ENCODE results near the gene USP53.

USP53 gene

GRCh38 chr4:119190354-119190753, 22.2 kb upstream of the USP53 start:
- DNase-seq (ENCODE audit: low read depth, low spot score): no peak
- Histone ChIP-seq H3K4me3 (no peak overlapping the region), H3K9ac (ENCODE audit: insufficient read length) (no peak overlapping the region), H3K36me3 (ENCODE audit: insufficient read depth, low read length) (no peaks in the 10 kb centered on the region), H3K27ac (no peak overlapping the region), H3K9me3 (ENCODE audit: low read depth, low read length) (no peaks in the 10 kb centered on the region)
- TF ChIP-seq POLR2AphosphoS5 (IDR thresholded peaks at IDR 0.05; ENCODE audit: borderline replicate concordance, low read depth, low read length): no peak
- no peak for TF ChIP-seq FOXP2 (optimal IDR thresholded peaks at IDR 0.05; ENCODE audit: control extremely low read depth, extremely low read length, insufficient read depth)
- TF ChIP-seq EZH2 (IDR thresholded peaks at IDR 0.05): no peak

- Histone ChIP-seq H3K9ac (ENCODE audit: insufficient read length) (no peak overlapping the region), H3K36me3 (ENCODE audit: insufficient read depth, low read length) (no peaks in the 10 kb centered on the region), H3K9me3 (ENCODE audit: low read depth, low read length) (no peaks in the 10 kb centered on the region), H3K27ac (no peak overlapping the region), H3K4me3 (no peak overlapping the region)
- TF ChIP-seq POLR2AphosphoS5 (IDR thresholded peaks at IDR 0.05; ENCODE audit: borderline replicate concordance, low read depth, low read length) (no peak), EZH2 (IDR thresholded peaks at IDR 0.05) (no peak), FOXP2 (optimal IDR thresholded peaks at IDR 0.05; ENCODE audit: control extremely low read depth, extremely low read length, insufficient read depth) (no peak)
- DNase-seq (ENCODE audit: low read depth, low spot score): no peak
Observed at GRCh38 chr4:119191505-119191904, 21.0 kb upstream of the USP53 start.

- H3K36me3 ChIP-seq (ENCODE audit: insufficient read depth, low read length): no peaks in the 10 kb centered on the region
- H3K9me3 ChIP-seq (ENCODE audit: low read depth, low read length): no peaks in the 10 kb centered on the region
- no peak for DNase-seq (ENCODE audit: low read depth, low spot score)
- H3K9ac ChIP-seq (ENCODE audit: insufficient read length): no peak overlapping the region
- no peak overlapping the region for H3K27ac ChIP-seq
- no peak overlapping the region for H3K4me3 ChIP-seq
- TF ChIP-seq POLR2AphosphoS5 (IDR thresholded peaks at IDR 0.05; ENCODE audit: borderline replicate concordance, low read depth, low read length) (no peak), FOXP2 (optimal IDR thresholded peaks at IDR 0.05; ENCODE audit: control extremely low read depth, extremely low read length, insufficient read depth) (no peak), EZH2 (IDR thresholded peaks at IDR 0.05) (no peak)
Observed at GRCh38 chr4:119197772-119198212, 14.7 kb upstream of the USP53 start.

DNA sequence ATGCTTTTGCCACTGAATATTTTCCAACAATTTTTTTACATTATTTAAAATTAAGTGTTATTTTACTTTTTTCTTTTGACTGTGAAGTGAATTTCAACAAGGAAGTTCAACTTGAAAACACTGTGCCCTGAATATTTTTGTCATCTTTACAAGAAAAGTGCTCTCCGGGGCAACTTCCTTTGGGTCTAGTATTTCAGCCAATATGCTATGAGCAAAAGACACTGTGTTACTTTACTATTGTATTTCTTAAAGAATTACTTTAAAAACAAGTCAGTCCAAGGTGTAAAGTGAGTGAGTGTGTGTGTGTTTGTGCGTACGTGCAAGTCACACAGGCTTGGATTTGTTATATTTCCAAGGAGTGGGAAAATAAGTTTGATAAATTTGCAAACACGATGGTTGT, 7.6 kb upstream of the USP53 start:
- no peak for TF ChIP-seq POLR2AphosphoS5 (IDR thresholded peaks at IDR 0.05; ENCODE audit: borderline replicate concordance, low read depth, low read length)
- no peak for TF ChIP-seq EZH2 (IDR thresholded peaks at IDR 0.05)
- no peak for TF ChIP-seq FOXP2 (optimal IDR thresholded peaks at IDR 0.05; ENCODE audit: control extremely low read depth, extremely low read length, insufficient read depth)
- H3K36me3 ChIP-seq (ENCODE audit: insufficient read depth, low read length): no peaks in the 10 kb centered on the region
- H3K27ac ChIP-seq: no peak overlapping the region
- H3K4me3 ChIP-seq: no peak overlapping the region
- DNase-seq (ENCODE audit: low read depth, low spot score): no peak
- no peak overlapping the region for H3K9ac ChIP-seq (ENCODE audit: insufficient read length)
- H3K9me3 ChIP-seq (ENCODE audit: low read depth, low read length): no peaks in the 10 kb centered on the region

GRCh38 chr4:119205690-119206089, 6.8 kb upstream of the USP53 start:
- H3K36me3 ChIP-seq (ENCODE audit: insufficient read depth, low read length): no peaks in the 10 kb centered on the region
- no peak overlapping the region for H3K27ac ChIP-seq
- DNase-seq (ENCODE audit: low read depth, low spot score): no peak
- H3K9me3 ChIP-seq (ENCODE audit: low read depth, low read length): no peaks in the 10 kb centered on the region
- H3K9ac ChIP-seq (ENCODE audit: insufficient read length): no peak overlapping the region
- H3K4me3 ChIP-seq: no peak overlapping the region
- TF ChIP-seq FOXP2 (optimal IDR thresholded peaks at IDR 0.05; ENCODE audit: control extremely low read depth, extremely low read length, insufficient read depth) (no peak), EZH2 (IDR thresholded peaks at IDR 0.05) (no peak), POLR2AphosphoS5 (IDR thresholded peaks at IDR 0.05; ENCODE audit: borderline replicate concordance, low read depth, low read length) (no peak)

GRCh38 chr4:119206178-119206577, 6.3 kb upstream of the USP53 start:
- Histone ChIP-seq H3K9me3 (ENCODE audit: low read depth, low read length) (no peaks in the 10 kb centered on the region), H3K4me3 (no peak overlapping the region), H3K36me3 (ENCODE audit: insufficient read depth, low read length) (no peaks in the 10 kb centered on the region), H3K27ac (no peak overlapping the region), H3K9ac (ENCODE audit: insufficient read length) (no peak overlapping the region)
- no peak for TF ChIP-seq EZH2 (IDR thresholded peaks at IDR 0.05)
- TF ChIP-seq FOXP2 (optimal IDR thresholded peaks at IDR 0.05; ENCODE audit: control extremely low read depth, extremely low read length, insufficient read depth): no peak
- TF ChIP-seq POLR2AphosphoS5 (IDR thresholded peaks at IDR 0.05; ENCODE audit: borderline replicate concordance, low read depth, low read length): no peak
- DNase-seq (ENCODE audit: low read depth, low spot score): no peak

GRCh38 chr4:119207051-119207450, 5.5 kb upstream of the USP53 start:
- Histone ChIP-seq H3K27ac (no peak overlapping the region), H3K4me3 (no peak overlapping the region), H3K9me3 (ENCODE audit: low read depth, low read length) (no peaks in the 10 kb centered on the region), H3K9ac (ENCODE audit: insufficient read length) (no peak overlapping the region), H3K36me3 (ENCODE audit: insufficient read depth, low read length) (no peaks in the 10 kb centered on the region)
- no peak for DNase-seq (ENCODE audit: low read depth, low spot score)
- TF ChIP-seq POLR2AphosphoS5 (IDR thresholded peaks at IDR 0.05; ENCODE audit: borderline replicate concordance, low read depth, low read length) (no peak), EZH2 (IDR thresholded peaks at IDR 0.05) (no peak), FOXP2 (optimal IDR thresholded peaks at IDR 0.05; ENCODE audit: control extremely low read depth, extremely low read length, insufficient read depth) (no peak)

DNA sequence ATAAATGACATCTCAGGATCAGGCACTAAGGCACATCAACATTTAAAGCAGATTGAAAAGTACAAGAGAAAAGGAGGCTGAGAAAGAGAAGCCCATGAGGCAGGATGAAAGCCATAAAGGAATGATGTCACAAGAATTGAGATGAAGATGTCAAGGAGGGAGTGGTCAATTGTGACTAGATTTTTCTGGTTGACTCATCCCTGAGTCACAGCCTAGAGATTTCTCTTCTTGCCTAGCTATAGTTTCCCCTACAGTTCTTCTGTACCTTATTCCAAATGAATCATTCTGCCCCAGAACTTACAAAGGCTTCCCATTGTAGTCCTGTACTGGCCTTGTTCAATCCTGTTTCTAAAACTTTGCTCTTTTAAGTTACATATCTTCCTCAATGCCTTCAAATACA, 3.4 kb upstream of the USP53 start:
- H3K4me3 ChIP-seq: no peak overlapping the region

GRCh38 chr4:119209586-119209985, 2.9 kb upstream of the USP53 start:
- H3K9ac ChIP-seq (ENCODE audit: insufficient read length): no peak overlapping the region
- H3K4me3 ChIP-seq: no peak overlapping the region
- DNase-seq (ENCODE audit: low read depth, low spot score): no peak
- no peak for TF ChIP-seq FOXP2 (optimal IDR thresholded peaks at IDR 0.05; ENCODE audit: control extremely low read depth, extremely low read length, insufficient read depth)
- H3K27ac ChIP-seq: no peak overlapping the region
- no peaks in the 10 kb centered on the region for H3K36me3 ChIP-seq (ENCODE audit: insufficient read depth, low read length)
- H3K9me3 ChIP-seq (ENCODE audit: low read depth, low read length): no peaks in the 10 kb centered on the region

More for the DNA sequence above, 3.4 kb upstream of the USP53 start:
- no peak overlapping the region for H3K27ac ChIP-seq
- H3K9me3 ChIP-seq (ENCODE audit: low read depth, low read length): no peaks in the 10 kb centered on the region
- DNase-seq (ENCODE audit: low read depth, low spot score): no peak
- no peaks in the 10 kb centered on the region for H3K36me3 ChIP-seq (ENCODE audit: insufficient read depth, low read length)
- no peak overlapping the region for H3K9ac ChIP-seq (ENCODE audit: insufficient read length)
- TF ChIP-seq POLR2AphosphoS5 (IDR thresholded peaks at IDR 0.05; ENCODE audit: borderline replicate concordance, low read depth, low read length): no peak
- no peak for TF ChIP-seq EZH2 (IDR thresholded peaks at IDR 0.05)
- TF ChIP-seq FOXP2 (optimal IDR thresholded peaks at IDR 0.05; ENCODE audit: control extremely low read depth, extremely low read length, insufficient read depth): no peak

Data from SK-N-MC (cell line).